GM21825 (cell line): ENCODE data around the gene CIAO2B.

Experiments used
- ATAC-seq: cut with Tn5 transposase; IDR thresholded peaks from one replicate; pipeline ENCODE4 v1.9.1; 2021; ENCODE audit warnings: mild to moderate bottlenecking, moderate library complexity; ENCODE audit not compliant: unreplicated experiment

CIAO2B gene

DNA sequence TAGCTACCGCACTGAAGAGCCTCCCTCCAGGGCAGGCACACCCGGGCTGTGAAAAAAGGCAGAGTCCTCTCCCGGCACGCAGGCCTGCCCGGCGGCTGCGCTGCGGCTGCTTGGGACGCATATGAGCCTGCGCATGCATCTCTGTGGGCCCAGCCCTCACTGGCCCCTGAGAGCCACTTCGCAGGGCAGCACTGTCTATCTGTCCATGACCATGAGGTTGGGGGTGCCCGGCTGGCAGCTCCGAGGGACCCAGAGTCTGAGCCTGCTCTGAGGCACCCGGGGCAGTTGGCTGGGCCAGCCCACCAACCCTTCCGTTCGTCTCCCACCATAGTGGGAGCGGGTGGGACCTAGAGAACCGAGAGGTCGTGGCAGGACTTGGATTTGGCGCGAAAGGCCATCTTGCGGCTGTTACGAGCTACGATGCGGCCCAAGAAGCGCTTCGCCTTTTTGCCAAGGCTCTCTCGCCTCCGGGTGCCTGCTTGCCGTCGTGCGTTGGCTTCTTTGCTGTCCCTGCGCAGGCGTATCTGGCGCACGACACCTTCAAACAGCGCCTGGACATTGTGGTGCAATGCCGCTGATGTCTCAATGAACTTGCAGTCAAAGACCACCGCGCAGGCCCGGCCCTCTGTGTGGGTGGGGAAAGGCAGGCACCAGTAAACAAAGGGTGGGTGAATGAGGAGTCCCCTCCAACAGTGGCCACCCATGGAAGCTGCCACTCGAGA lies 12.3 kb downstream of the CIAO2B start:
- ATAC-seq: no peak

DNA sequence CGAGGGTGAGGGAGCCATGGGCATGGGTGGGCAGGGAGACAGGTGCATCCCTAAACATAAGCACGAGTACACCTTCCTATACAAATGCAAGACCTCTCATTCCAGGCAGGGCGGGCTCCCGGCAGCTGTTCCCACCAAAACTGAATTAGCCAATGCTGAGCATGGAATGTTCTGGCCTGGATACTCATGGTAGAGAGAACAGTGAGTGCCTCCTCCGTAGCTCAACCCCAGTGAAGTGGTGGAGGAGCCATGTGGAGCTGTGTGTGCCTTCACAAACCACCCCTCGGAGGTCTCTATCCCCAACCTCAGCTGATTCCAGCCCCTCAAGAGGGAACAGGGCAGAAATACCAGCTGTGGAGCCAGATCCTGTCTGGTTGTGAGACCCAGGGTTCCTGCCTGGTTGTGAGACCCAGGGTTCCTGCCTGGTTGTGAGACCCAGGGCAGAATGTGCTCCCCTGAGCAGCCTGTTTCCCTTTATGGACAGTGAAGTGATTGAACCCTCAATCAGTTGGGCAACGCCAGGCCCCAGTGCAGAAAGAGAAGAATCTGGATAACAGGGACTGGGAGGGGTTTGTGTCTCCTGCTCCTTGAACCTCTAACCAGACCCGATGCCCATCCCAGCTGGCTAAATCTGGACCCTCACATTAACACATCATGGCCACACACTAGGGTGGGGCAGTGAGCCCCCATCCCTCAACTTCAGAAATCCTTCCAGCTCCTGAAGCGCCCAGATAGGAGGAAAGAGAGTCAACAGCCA lies 13.1 kb downstream of the CIAO2B start:
- ATAC-seq: no peak

DNA sequence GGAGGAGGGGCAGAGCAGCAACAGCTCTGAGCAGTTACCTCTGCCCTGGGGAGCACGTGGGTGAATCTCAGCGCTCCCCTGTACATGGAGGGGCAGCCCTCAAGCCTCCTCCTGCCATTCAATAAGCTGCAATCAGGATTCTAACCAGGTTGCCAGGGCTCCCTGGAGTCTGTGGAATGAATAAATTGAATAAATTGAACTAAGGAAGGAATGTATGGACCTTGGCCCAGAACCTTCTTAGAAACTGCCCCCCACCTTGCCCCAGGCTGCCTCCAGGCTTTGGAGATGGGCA lies 14.0 kb downstream of the CIAO2B start:
- ATAC-seq: no peak

DNA sequence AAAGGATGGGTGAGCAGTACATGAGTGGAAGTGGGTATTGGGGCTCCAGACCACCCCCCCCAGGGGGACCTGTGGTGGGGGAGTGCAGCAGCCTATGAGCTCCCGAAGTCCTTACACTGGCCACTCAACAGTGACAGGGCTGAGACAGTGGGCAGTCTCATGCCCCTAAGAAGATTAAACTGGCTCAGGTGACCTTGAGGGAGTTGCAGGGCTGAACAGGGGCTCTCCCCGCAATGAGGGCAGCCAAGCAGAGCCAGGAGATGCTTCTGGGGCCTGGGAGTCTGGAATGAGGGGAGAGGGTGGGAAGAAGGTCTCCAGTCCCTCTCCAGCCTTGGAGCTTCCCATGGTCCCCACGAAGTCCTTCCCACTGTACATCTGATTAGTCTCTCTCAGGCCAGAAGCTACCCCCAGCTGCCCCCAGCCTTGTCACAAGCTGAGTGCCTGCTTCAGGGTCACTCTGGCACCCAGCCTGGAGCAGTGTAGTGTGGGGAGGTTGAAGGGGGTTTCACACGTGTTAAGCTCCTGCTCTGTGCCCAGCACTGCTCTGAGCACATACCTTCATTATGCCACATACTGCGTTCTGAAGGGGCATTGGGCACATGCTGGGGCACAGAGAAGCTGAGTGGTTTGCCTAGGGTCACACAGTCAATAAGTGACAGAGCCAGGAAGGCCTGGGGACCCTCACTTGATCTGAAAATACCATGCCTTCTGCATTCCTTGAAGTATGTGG lies 14.5 kb downstream of the CIAO2B start:
- ATAC-seq: no peak

DNA sequence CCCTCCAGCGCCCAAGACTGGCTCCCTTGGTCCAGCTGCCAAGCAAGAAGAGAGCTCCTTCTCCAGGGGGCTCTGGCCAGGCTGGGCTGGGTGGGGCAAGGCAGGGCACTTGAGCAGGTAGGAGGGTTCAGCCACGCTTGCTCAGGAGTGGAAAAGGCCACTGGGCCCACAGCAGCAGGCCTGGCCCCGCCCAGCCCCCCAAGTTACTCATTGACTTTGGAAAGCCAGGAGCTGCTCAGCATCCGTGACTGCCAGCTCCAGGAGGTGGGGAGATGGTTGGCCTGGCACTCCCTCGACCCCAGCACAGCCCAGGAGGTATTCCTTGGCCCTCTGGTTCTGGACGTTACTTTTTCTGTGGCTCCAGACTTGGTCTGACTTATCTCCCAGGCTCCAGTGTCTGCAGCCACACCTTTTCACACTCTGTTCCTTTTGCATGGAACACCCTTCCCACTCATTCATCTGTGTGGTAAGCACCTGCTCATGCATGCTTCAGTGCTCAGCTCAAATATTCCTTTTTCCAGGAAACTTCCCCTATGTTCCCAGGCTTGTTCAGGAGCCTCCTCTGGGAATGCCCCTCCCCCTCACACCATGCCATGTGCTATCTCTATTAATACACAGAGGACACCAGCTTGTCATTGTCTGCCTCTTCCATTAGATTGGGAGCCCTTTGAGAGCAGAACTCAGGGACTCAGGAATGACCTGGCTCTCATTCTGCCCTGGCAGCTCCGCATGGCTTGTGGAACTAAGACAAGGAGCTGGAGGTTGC lies 15.2 kb downstream of the CIAO2B start, which contains the start of gene CDH16:
CDH16 (minus strand) TSS at position 83 of the 766 bp plus-strand sequence. CDS start 820 bp downstream, outside the sequence.
- ATAC-seq: no peak

DNA sequence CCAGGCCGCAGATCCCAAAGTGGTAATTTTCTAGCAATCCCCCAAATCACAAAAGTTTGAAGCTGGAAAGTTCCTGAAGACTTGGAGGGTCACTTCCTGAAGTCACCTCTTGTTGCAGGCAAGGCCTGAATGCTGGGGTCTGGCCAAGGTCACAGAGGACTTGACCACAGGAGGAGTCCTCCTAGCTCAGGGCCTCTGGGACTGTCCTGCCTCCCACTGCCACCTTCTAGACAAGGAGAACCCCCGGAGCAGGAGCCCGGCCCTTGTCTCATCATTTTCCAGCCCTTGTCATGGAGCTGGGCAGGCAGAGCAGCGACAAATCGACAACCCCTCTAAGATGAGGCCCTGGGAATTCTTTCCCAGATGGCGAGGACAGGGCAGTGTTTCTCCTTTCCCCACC lies 15.8 kb downstream of the CIAO2B start:
- ATAC-seq: no peak

DNA sequence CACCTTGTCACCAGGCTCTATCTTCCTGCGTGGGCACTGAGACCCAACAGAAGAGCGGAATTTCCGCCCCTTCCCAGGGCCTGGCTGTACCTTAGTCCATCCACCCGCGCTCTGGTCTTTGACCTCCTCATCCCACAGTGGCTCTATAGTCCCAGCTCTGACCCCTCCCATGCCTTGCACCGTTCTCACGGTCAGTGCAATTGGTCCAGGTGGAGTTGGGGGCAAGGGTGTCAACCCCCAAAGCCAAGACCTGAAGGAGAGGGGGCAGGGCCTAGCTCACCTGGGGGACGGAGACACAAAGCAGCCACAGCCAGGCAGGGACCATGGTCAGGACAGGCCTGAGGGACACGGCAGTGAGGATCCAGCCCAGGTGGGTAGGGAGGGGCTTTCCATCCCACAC lies 16.5 kb downstream of the CIAO2B start:
- ATAC-seq: no peak

DNA sequence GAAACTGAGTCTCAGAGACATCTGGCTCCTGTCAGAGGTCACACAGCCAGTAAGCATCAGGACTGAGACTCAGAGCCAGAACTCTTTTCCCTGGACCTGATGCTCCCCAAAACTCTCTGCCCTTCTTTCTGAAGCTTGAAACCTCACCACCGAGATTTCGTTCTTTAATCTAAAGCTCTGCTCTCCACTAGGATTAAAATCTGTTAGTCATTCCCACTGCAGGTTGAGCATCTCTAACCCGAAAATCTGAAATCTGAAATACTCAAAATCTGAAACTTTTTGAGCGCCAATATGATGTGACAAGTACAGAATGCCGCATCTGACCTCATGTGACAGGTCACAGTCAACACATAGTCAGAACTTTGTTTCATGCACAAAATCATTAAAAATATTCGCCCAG lies 17.7 kb downstream of the CIAO2B start:
- no peak for ATAC-seq

DNA sequence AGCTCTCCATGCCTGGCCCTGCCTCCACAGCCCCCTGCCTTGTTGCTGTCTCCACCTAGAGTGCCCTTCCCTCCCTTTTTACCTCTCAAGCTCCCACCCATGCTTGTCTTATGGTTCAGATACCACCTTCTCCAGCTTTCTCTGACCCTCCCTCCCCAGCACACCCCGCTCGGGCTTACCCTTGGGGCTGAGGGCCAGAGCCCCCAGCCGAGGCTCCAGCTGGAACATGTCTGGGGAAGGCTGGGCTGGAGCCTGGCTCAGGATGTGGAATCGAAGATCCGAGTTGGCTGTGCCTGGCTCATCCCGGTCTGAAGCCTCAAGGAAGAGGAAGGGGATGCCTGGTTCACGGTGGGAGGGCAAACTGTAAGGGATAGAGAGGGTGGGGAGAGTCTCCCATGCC lies 19.2 kb downstream of the CIAO2B start:
- no peak for ATAC-seq

DNA sequence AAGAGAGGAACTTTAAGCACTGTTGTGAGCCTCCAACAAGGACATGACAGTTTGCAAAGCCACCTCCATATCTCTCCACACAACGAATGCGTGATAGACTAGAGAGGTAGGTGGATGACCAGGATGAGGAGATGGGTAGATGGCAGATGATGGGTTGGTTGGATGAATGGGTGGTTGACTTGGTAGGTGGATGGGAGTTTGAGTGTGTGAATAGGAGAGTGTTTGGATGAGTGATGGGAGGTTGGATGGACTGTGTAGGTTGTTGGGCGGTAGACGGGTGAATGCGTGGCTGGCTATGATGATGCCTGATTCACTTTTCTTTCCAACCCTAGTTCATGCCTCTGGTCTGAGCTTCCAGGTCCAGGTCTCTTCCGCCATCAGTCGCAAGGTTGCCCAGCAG lies 19.7 kb downstream of the CIAO2B start:
- no peak for ATAC-seq

DNA sequence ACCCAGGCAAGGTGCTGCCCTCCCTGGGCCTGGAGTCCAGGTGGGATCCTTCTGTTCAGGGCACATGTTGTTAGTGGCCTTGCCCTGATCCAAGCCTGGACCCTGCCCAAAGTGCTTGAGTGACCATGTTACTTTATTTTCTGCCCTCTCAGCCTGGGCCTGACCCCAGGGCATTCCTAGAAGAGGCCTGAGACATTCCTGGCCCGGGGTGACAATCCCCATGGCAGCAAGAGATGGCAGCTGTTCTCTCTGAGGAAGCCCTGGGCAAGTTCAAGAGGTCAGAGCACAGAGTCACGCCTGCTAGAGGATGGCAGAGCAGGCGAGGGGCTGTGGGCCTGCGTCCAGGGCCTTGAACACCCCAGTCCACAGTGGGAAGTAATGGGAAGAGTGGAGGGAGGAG lies 20.5 kb downstream of the CIAO2B start:
- ATAC-seq: no peak

DNA sequence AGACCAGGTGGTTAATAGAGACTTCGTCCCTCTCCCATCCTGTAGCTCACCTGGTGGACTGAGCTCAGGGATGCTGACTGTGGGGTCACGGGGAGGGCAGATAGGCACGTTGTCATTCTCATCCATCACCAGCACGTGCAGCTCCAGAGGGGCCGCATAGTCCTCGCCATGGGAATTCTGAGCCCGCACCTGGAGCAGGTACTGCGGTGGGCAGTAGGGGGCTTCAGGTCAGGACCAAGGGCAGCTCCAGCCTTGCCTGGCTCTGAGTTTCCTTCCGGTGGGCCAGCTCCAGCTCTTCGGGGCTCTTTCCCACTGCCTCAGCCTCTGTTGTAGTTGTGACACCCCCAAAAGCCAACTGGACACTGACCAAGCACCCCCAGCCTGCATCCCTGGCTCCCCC lies 21.1 kb downstream of the CIAO2B start:
- ATAC-seq: no peak

DNA sequence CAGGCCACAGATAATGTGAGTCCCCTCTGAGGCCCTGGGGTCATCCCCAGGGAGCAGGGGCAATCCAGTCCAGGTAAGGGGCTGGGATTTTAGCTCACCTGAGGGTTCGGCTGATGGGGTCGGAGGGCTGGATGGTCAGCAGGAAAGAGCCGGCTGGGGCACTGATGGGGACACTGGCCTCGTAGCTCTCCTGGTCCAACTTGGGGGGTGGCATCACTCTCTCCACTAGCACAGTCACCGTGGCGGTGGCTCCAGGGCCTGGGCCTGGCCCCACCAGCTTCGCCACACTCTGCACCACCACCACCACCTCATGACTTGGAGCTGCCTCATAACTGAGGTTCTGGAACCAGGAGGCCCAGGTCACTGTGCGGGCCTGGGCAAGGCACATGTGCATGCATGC lies 22.4 kb downstream of the CIAO2B start:
- no peak for ATAC-seq

DNA sequence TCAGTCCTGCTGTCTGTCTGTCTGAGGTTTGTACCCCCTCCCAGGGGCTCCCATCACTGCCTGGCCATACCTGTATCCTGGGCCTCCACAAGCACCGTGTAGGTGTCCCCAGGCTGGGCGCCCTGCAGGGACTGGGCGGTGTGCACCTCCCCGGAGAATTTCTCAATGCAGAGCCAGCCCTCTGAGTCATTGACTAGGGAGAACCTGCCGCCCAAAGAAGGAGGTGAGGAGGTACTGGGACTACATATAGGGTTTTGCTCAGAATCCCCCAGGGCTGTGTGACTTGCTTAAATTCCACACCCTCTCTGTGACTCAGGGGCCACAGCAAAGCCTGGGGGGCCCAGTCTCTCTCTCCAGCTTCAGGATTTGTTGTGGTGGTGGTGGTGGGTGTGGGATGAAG lies 23.1 kb downstream of the CIAO2B start:
- ATAC-seq: no peak

DNA sequence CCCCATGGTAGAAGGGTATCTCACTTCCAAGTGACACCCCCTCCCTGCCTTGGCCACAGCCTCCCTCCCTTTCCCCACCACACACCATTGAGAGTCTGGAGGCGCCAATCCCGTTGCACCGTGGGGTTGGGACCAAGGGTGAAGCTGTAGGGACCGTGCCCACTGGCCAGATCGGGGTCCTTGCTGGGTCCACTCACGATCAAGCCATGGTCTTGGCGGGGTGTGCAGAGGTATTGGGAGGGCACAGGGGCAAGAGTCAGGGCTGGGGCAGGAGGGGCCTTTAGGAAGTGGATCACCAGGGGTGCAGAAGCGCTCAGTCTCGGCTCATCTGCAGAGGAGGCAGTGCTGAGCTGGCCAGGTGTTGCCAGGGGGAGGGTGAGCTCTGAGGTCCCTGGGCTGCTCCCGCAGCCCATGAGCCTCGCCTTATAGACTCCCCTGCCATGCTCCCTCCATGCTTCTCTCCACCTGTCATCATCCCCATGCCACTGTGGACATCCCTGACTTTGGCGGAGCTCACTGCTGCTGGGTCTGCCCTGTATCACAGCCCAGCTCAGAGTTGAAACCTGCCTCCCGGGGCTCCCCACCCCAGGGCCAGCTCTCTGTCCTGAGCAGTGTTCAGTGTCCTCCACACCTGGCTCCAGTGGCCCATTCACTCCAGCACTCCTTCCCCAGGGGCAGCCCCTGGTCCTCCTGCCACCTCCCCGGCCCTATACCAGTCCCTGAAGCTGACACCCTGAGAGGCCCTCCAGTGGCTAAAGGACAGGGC lies 23.8 kb downstream of the CIAO2B start:
- no peak for ATAC-seq

DNA sequence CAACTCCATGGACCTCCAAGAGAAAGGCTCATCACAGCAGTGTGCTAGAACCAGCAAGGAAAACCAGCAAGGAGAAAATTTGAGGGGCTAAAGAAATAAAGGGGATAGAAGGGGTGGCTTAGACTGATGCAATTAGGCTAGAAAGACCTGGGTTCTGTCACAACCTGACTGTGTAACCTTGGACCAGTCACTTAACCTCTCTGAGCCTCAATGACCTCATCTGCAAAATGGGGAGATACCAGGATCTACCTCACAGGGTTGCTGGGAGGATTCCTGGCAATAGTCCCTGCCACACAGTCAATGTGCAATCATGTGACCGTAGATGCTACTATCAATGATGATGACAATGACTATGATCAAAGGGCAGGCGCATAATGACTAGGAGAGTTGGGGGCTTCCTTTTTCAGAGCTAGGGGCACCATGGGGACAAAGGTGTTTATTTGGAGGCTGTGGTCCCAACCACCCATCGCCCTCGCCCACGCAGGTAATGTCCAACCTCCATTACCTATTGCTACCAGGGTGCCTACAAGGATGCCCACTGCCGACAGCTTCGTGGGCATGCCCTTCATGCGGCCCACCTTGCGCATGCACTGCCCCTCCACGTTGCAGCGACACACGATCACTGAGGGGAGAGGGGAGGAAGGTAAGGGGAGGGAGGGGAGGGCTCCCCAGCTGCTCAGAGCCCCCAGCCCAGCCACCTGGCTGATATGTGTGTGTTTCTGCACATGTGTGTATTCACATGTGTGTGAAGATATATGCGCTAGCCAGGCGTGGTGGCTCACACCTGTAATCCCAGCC lies 25.2 kb downstream of the CIAO2B start:
- no peak for ATAC-seq

DNA sequence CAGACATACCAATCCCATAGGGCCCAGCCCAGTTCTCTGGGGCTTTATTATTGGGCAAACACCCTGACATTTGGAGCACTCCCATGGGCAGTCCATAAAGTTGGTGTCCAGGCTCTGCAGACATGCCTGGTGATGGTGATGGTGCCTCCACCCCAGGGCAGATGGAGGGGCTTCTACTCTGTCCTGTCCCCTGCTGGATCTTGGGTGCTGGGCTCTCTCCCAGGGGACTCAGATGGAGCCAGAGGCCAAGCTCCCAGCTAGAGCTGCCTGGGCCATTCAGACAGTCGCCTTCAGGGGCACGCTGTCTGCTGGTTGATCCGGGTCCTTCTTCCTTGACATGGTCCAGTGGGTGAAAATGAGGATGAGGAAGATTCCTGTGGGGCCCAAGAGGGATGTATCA lies 26.1 kb downstream of the CIAO2B start:
- ATAC-seq: no peak

DNA sequence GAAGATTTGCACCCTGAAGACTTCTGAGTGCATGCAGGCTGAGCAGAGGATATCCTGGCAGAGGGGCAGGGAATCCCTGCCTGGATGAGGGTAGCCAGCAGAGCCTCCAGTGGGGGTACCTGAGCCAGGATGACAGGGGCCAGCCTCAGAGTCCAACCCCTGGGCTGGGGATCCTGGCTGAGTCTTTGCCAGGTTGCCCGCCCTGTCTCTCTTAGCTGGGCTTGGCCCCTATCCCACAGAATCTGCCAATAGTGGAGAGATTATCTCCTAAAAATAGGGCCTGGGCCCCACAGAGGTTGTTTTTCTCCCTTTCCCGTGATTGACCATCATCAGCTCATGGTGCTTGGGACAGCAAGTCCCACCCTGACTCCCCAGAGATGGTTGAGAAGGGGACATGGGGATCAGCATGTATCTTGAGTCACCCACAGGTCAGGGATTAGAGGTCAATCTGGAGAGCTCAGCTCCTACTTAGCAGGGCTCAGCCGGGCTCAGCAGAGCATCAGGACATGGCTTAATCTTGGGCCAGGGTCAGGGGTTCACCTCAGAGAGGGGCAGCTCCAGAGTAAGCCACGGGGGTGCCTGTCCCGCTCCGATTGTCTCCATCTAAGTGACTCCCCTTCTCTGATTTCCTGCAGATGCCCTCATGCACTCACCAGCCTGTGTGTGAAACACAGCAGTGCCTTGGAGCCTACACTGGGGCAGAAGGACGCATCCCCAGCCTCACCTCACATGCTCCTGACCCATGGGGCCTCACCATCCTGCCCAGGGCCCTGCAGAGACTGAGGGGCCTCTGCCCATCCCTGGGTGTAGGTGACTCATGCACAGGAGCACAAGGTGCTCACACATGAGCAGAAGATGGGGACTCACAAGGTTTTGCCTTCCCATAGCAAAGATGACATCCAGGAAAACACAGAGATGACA lies 27.0 kb downstream of the CIAO2B start:
- ATAC-seq: no peak
